Measurements from ENCODE around the gene WDR36. TPM values are rescaled to one million over a fixed set of nuclear protein-coding genes. Genes with fewer than 3 reads are reported as not detected.

Gene WDR36
- total and polyA plus RNA-seq, 2 of the 8 experiments (the other 6 are each of a cell fraction or from before 2014, with no cell fraction given), result 9.3 to 41.8 TPM

GRCh38 chr5:111169269-111169668 lies 77.1 kb downstream of the WDR36 start:
- ChIA-PET POLR2A (ENCODE audit: partially characterized antibody) (no interaction called here), CTCF (ENCODE audit: partially characterized antibody) (interaction anchor here (0.8 to 6.7 kb wide), 11 partner anchors 9 to 977 kb away, joined by 3 to 73 read pairs (median 4); no protein-coding TSS in a partner anchor)
- Histone ChIP-seq H3K14ac (ENCODE audit: insufficient read length) (no peak overlapping the region), H3K4me2 (ENCODE audit: insufficient read depth in 1 of 2, low read depth in 2 of 2, low read length in 2 of 2) (no peak overlapping the region), H2BK5ac (ENCODE audit: low read depth, low read length) (no peak overlapping the region), H2BK15ac (ENCODE audit: low read length) (no peak overlapping the region), H3K4ac (replicated peaks; ENCODE audit: insufficient read length, low read depth, low read length) (no peak overlapping the region), H3K4me1 (replicated peaks in 1 of 4; ENCODE audit: control insufficient read depth in 3 of 4, insufficient read depth in 4 of 4, low read length in 3 of 4) (peaks cover 0 to 3% (median 0%) of the 10 kb centered on the region in 4 experiments; a peak in 2 of 7 replicates), H4K20me1 (replicated peaks in 1 of 2; ENCODE audit: control insufficient read depth in 1 of 2, insufficient read depth in 2 of 2, low read length in 2 of 2) (no peaks in the 10 kb centered on the region), H3K4me3 (ENCODE audit: extremely low read depth in 1 of 4, insufficient read depth in 2 of 4, low read depth in 3 of 4, low read length in 4 of 4) (no peak overlapping the region), H3K79me1 (ENCODE audit: low read depth, low read length) (no peaks in the 10 kb centered on the region), H4K5ac (ENCODE audit: insufficient read length, low read depth, low read length) (no peak overlapping the region), H3K9me3 (ENCODE audit: insufficient read depth in 2 of 2, low read depth in 1 of 2, low read length in 1 of 2) (no peaks in the 10 kb centered on the region), H3K23me2 (ENCODE audit: low read depth, low read length) (no peaks in the 10 kb centered on the region; the same call in 1 of the 2 replicates), H4K91ac (replicated peaks; ENCODE audit: insufficient read length, low read length) (no peak overlapping the region), H4K8ac (ENCODE audit: extremely low read depth, insufficient read depth, low read length) (no peak overlapping the region), H3K23ac (ENCODE audit: insufficient read length) (no peak overlapping the region), H3K79me2 (ENCODE audit: control insufficient read depth in 1 of 2, insufficient read depth in 2 of 2, low read length in 2 of 2) (no peaks in the 10 kb centered on the region), H2BK120ac (replicated peaks; ENCODE audit: low read depth, low read length) (no peak overlapping the region), H2AK5ac (ENCODE audit: low read depth, low read length) (no peak overlapping the region), H3K36me3 (ENCODE audit: control insufficient read depth in 2 of 4, insufficient read depth in 4 of 4, low read length in 3 of 4) (no peaks in the 10 kb centered on the region), H2BK20ac (ENCODE audit: low read length) (no peak overlapping the region), H2AFZ (ENCODE audit: low read length) (no peak overlapping the region; the same call in 1 of the 2 replicates), H3K27ac (ENCODE audit: low read depth, low read length) (no peak overlapping the region), H3K18ac (ENCODE audit: extremely low read depth, low read length) (no peak overlapping the region), H3K9ac (replicated peaks in 1 of 4; ENCODE audit: extremely low read depth in 1 of 4, low read depth in 3 of 4, low read length in 3 of 4) (peak overlapping the region in 1 of 4 experiments; percentile 34; a peak in 1 of 7 replicates), H2BK12ac (ENCODE audit: low read depth, low read length) (no peak overlapping the region), H3K27me3 (replicated peaks in 1 of 4; ENCODE audit: control insufficient read depth in 3 of 4, extremely low read depth in 1 of 4, insufficient read depth in 3 of 4, low read length in 3 of 4) (no peaks in the 10 kb centered on the region), H3K56ac (replicated peaks; ENCODE audit: insufficient read length, low read depth, low read length) (no peak overlapping the region)
- 76% methylated on average over 2 of the region's 2 CpGs; no CpG with 5 or more reads in 1 of the 2 experiments for WGBS, 2 experiments (ENCODE audit: extremely low coverage in 1 of 2, insufficient coverage in 1 of 2, insufficient read length in 1 of 2, insufficient replicate concordance in 2 of 2, low coverage in 1 of 2, low lambda C conversion rate in 2 of 2, missing lambda C conversion rate in 1 of 2)
- TF ChIP-seq TEAD4 (IDR thresholded peaks at IDR 0.05; ENCODE audit: low read depth, low read length) (0 out of 2 replicates have a peak, but pooled peaks have one; percentile 17), SIX5 (IDR thresholded peaks at IDR 0.05; ENCODE audit: low read depth, low read length) (no peak)
- DNase-seq (ENCODE audit: low read depth in 1 of 2, low spot score in 2 of 2), result no peak
- FAIRE-seq, result no peak
